ENCODE data around the gene BAIAP3. TPM values are rescaled to one million over a fixed set of nuclear protein-coding genes. Genes with fewer than 3 reads are reported as not detected.

The BAIAP3 gene
- total and polyA plus RNA-seq, 4 donors: 4.5 to 46.6 (median 11.9) TPM

GRCh38 chr16:1338855-1339675, 5.6 kb downstream of the BAIAP3 start:
- no peak for ATAC-seq (ENCODE audit: insufficient read depth, low FRiP score)
- 72 to 78% methylated on average over 25 to 31 of the region's 31 CpGs for WGBS, 2 donors

GRCh38 chr16:1340730-1341494, 7.5 kb downstream of the BAIAP3 start:
- no peaks in the 10 kb centered on the region for H3K36me3 ChIP-seq (ENCODE audit: control insufficient read depth in 4 of 4, insufficient read depth in 4 of 4, low read length in 4 of 4)
- H3K27ac ChIP-seq (ENCODE audit: low read depth in 1 of 2, low read length in 1 of 2): no peak overlapping the region
- H3K4me1 ChIP-seq (ENCODE audit: control insufficient read depth in 5 of 5, insufficient read depth in 5 of 5, low read length in 5 of 5): peaks cover 0 to 11% (median 0%) of the 10 kb centered on the region in 5 donors
- ATAC-seq (ENCODE audit: insufficient read depth, low FRiP score) (no peak), DNase-seq (no peak)
- no peak for TF ChIP-seq CTCF (IDR thresholded peaks at IDR 0.05; ENCODE audit: control extremely low read depth, extremely low read depth)
- WGBS, 2 donors: 87 to 89% methylated on average over 36 of the region's 36 CpGs
- no peak overlapping the region for H3K9ac ChIP-seq (ENCODE audit: insufficient read depth in 1 of 2, low read length in 2 of 2)
- no peak overlapping the region for H3K4me3 ChIP-seq
- no peaks in the 10 kb centered on the region for H3K9me3 ChIP-seq (ENCODE audit: control insufficient read depth in 4 of 4, insufficient read depth in 3 of 4, low read length in 3 of 4)
- peaks cover 0 to 10% (median 0%) of the 10 kb centered on the region in 3 donors for H3K27me3 ChIP-seq (ENCODE audit: control insufficient read depth in 3 of 3, insufficient read depth in 3 of 3, low read length in 2 of 3)

More at GRCh38 chr16:1338855-1339675, 5.6 kb downstream of the BAIAP3 start:
- TF ChIP-seq CTCF (IDR thresholded peaks at IDR 0.05; ENCODE audit: control extremely low read depth, extremely low read depth): no peak
- H3K27me3 ChIP-seq (ENCODE audit: control insufficient read depth in 3 of 3, insufficient read depth in 3 of 3, low read length in 2 of 3): peaks cover 0 to 25% (median 9%) of the 10 kb centered on the region in 3 donors
- H3K4me3 ChIP-seq: no peak overlapping the region
- H3K27ac ChIP-seq (ENCODE audit: low read depth in 1 of 2, low read length in 1 of 2): no peak overlapping the region
- no peak for DNase-seq
- peaks cover 0 to 11% (median 0%) of the 10 kb centered on the region in 5 donors for H3K4me1 ChIP-seq (ENCODE audit: control insufficient read depth in 5 of 5, insufficient read depth in 5 of 5, low read length in 5 of 5)
- H3K9me3 ChIP-seq (ENCODE audit: control insufficient read depth in 4 of 4, insufficient read depth in 3 of 4, low read length in 3 of 4): no peaks in the 10 kb centered on the region
- no peaks in the 10 kb centered on the region for H3K36me3 ChIP-seq (ENCODE audit: control insufficient read depth in 4 of 4, insufficient read depth in 4 of 4, low read length in 4 of 4)
- no peak overlapping the region for H3K9ac ChIP-seq (ENCODE audit: insufficient read depth in 1 of 2, low read length in 2 of 2)

GRCh38 chr16:1341495-1342420, 8.3 kb downstream of the BAIAP3 start:
- no peak for TF ChIP-seq CTCF (IDR thresholded peaks at IDR 0.05; ENCODE audit: control extremely low read depth, extremely low read depth)
- H3K4me1 ChIP-seq (ENCODE audit: control insufficient read depth in 5 of 5, insufficient read depth in 5 of 5, low read length in 5 of 5): peaks cover 0 to 11% (median 0%) of the 10 kb centered on the region in 5 donors
- DNase-seq (no peak), ATAC-seq (ENCODE audit: insufficient read depth, low FRiP score) (no peak)
- H3K9ac ChIP-seq (ENCODE audit: insufficient read depth in 1 of 2, low read length in 2 of 2): no peak overlapping the region
- WGBS, 2 donors: 88 to 89% methylated on average over 39 of the region's 39 CpGs
- no peaks in the 10 kb centered on the region for H3K36me3 ChIP-seq (ENCODE audit: control insufficient read depth in 4 of 4, insufficient read depth in 4 of 4, low read length in 4 of 4)
- H3K27ac ChIP-seq (ENCODE audit: low read depth in 1 of 2, low read length in 1 of 2): no peak overlapping the region
- peaks cover 0 to 3% (median 0%) of the 10 kb centered on the region in 3 donors for H3K27me3 ChIP-seq (ENCODE audit: control insufficient read depth in 3 of 3, insufficient read depth in 3 of 3, low read length in 2 of 3)
- no peak overlapping the region for H3K4me3 ChIP-seq
- H3K9me3 ChIP-seq (ENCODE audit: control insufficient read depth in 4 of 4, insufficient read depth in 3 of 4, low read length in 3 of 4): no peaks in the 10 kb centered on the region
